Tibial nerve (tissue), 4 donors: ENCODE results near the gene MAPKAP1. TPM values are rescaled to one million over a fixed set of nuclear protein-coding genes. Genes with fewer than 3 reads are reported as not detected.
"Not testable (repeated sequence)": the region's sequence is repeated elsewhere in the genome, so short reads cannot be mapped to it uniquely, and the experiment has no call there.

Experiments used
- DNase-seq, 2 donors: peaks; one replicate each; pipeline ENCODE4 v3.0.0-alpha.2; 2019; ENCODE audit warnings: low spot score in 2 of 2
- H3K27ac ChIP-seq, 4 donors: fragments of 200-600 bp; sonication (generic) in 3 of 4; one replicate each; pipeline ENCODE4 v1.5.1; 2017 to 2019; ENCODE audit warnings: mild to moderate bottlenecking in 1 of 4
- H3K27me3 ChIP-seq, 2 donors: fragments of 200-600 bp; sonication (generic) in 1 of 2; one replicate each; pipeline versions ENCODE4 v1.5.1 to v1.6.0; 2017 to 2019
- H3K36me3 ChIP-seq, 3 donors: fragments of 200-600 bp; sonication (generic); one replicate each; pipeline ENCODE4 v1.5.1; 2018 to 2019
- H3K4me1 ChIP-seq, 4 donors: fragments of 200-600 bp; sonication (generic) in 3 of 4; one replicate each; pipeline ENCODE4 v1.5.1; 2017 to 2019
- H3K4me3 ChIP-seq, 4 donors: fragments of 200-600 bp; sonication (generic) in 3 of 4; one replicate each; pipeline ENCODE4 v1.5.1; 2017 to 2019; ENCODE audit warnings: mild to moderate bottlenecking in 1 of 4, moderate library complexity in 1 of 4
- H3K9me3 ChIP-seq, 4 donors: fragments of 200-600 bp; sonication (generic) in 3 of 4; one replicate each; pipeline ENCODE4 v1.5.1; 2017 to 2019
- EP300 ChIP-seq, 2 donors: sonication (generic); formaldehyde crosslinking; IDR thresholded peaks; one replicate each; pipeline ENCODE4 v1.6.1; 2017; ENCODE audit warnings: antibody characterized with exemption in 2 of 2, mild to moderate bottlenecking in 1 of 2
- POLR2A ChIP-seq, 2 donors: fragments of 450-650 bp; IDR thresholded peaks; one replicate each; pipeline ENCODE4 v1.6.1; 2017; ENCODE audit warnings: antibody characterized with exemption in 2 of 2, mild to moderate bottlenecking in 2 of 2, moderate library complexity in 2 of 2
- WGBS, 2 donors: methylation state at CpG; one replicate each; pipeline ENCODE4 v1.1.5; 2018; 5-methylcytosine and 5-hydroxymethylcytosine counted together
- total RNA-seq, 4 donors: library from RNA; depleted of rRNA; stranded (reverse); fragments of >200 nt; gene quantifications; one replicate each; pipeline ENCODE4 v1.1.0, GENCODE V29; 2016
- TF ChIP-seq, protein P1 (sequence below), 5 experiments: fragments of 200-600 bp in 3 of 5; fragments of 450-650 bp in 2 of 5; sonication (generic) in 3 of 5; IDR thresholded peaks; one replicate each; pipeline ENCODE4 v1.5.1; 2016 to 2019; ENCODE audit warnings: antibody characterized with exemption in 5 of 5, mild to moderate bottlenecking in 3 of 5, moderate library complexity in 2 of 5

MAPKAP1 gene
- total RNA-seq, 4 donors from 2014 or later, result 61.4 to 111 (median 92.7) TPM

DNA sequence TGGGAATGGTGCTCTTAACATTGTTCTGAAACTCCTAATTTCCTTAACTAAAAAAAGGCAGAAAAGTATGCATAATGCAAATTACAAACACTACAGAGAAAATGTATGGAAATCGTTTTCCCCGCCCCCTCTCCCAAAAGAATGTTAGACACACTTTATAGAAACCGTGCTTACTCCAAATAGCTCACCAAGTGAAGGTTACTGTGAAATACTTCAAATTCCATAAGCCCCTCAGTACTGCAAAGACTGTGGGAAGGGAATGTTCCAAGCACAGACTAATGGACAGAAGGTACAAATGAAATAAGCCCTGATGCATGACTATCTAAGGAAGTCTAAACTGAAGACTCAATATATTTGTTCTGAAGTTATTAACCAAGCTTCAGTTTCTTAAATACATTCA lies 12.5 kb downstream of the MAPKAP1 start:
- Histone ChIP-seq H3K4me1 (peaks cover 0 to 15% (median 0%) of the 10 kb centered on the region in 4 donors), H3K9me3 (no peaks in the 10 kb centered on the region), H3K4me3 (no peak overlapping the region), H3K36me3 (no peaks in the 10 kb centered on the region), H3K27ac (no peak overlapping the region), H3K27me3 (no peaks in the 10 kb centered on the region)
- TF ChIP-seq EP300 (IDR thresholded peaks at IDR 0.05), result no peak
- TF ChIP-seq POLR2A (IDR thresholded peaks at IDR 0.05), result no peak
- TF ChIP-seq, protein P1, sequence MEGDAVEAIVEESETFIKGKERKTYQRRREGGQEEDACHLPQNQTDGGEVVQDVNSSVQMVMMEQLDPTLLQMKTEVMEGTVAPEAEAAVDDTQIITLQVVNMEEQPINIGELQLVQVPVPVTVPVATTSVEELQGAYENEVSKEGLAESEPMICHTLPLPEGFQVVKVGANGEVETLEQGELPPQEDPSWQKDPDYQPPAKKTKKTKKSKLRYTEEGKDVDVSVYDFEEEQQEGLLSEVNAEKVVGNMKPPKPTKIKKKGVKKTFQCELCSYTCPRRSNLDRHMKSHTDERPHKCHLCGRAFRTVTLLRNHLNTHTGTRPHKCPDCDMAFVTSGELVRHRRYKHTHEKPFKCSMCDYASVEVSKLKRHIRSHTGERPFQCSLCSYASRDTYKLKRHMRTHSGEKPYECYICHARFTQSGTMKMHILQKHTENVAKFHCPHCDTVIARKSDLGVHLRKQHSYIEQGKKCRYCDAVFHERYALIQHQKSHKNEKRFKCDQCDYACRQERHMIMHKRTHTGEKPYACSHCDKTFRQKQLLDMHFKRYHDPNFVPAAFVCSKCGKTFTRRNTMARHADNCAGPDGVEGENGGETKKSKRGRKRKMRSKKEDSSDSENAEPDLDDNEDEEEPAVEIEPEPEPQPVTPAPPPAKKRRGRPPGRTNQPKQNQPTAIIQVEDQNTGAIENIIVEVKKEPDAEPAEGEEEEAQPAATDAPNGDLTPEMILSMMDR (IDR thresholded peaks at IDR 0.05), result no peak
- WGBS, 2 donors, result 46 to 50% methylated on average over 3 of the region's 3 CpGs
- DNase-seq, result no peak

DNA sequence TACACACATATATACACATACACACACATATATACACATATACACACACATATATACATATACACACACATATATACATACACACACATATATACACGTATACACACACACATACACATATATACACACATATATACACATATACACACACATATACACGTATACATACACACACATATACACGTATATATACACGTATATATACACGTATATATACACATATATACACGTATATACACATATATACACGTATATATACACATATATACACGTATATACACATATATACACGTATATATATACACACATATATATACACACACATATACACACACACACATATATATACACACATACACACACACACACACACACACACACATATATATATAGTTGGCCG lies 13.5 kb downstream of the MAPKAP1 start:
- not testable (repeated sequence) for H3K4me3 ChIP-seq, DNase-seq, H3K36me3 ChIP-seq, H3K9me3 ChIP-seq, H3K27me3 ChIP-seq, H3K27ac ChIP-seq
- 72 to 88% methylated on average over 10 of the region's 10 CpGs for WGBS, 2 donors
- H3K4me1 ChIP-seq, result peaks cover 0 to 15% (median 0%) of the 10 kb centered on the region in 4 donors

DNA sequence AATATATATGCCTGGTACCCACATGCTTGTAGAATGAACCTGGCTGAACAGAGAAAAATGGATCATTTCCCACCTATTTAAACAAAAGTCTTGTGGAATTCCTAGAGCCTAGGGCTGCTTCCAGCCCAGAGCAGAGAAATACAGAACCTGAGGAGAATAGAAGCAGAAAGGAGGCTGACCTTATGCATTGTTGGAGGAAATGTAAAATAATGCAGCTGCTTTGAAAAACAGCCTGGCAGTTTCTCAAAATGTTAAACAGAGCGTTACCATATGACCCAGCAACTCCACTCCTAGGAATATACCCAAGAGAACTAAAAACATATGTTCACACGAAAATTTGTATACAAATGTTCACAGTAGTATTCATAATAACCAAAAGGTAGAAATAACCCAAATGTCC lies 15.1 kb downstream of the MAPKAP1 start:
- Histone ChIP-seq H3K27me3 (no peaks in the 10 kb centered on the region), H3K9me3 (no peaks in the 10 kb centered on the region), H3K36me3 (no peaks in the 10 kb centered on the region), H3K4me3 (no peak overlapping the region), H3K27ac (no peak overlapping the region), H3K4me1 (peaks cover 0 to 15% (median 0%) of the 10 kb centered on the region in 4 donors)
- DNase-seq, result no peak
- 54 to 65% methylated on average over 2 of the region's 2 CpGs for WGBS, 2 donors
- TF ChIP-seq POLR2A (IDR thresholded peaks at IDR 0.05) (no peak), EP300 (IDR thresholded peaks at IDR 0.05) (no peak)
- TF ChIP-seq, protein P1 (IDR thresholded peaks at IDR 0.05), result no peak

DNA sequence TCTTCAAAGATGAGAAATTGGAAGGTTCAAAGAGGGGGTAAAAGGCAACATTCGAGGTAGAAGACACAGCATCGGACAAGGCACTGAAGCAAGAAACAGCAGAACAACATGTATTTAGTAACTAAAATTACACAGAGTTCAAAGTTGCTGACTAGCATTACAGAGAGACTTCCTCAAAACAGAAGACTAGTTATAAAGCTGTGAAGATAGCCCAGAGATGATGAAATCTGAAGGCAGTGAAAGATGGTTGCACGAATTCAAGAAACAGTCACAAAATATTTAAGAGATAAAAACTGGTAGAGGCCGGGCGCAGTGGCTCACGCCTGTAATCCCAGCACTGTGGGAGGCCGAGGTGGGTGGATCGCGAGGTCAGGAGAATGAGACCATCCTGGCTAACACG lies 16.3 kb downstream of the MAPKAP1 start:
- no peak for DNase-seq
- no peak overlapping the region for H3K4me3 ChIP-seq
- H3K4me1 ChIP-seq, result peaks cover 0 to 13% (median 0%) of the 10 kb centered on the region in 4 donors
- H3K9me3 ChIP-seq, result no peaks in the 10 kb centered on the region
- H3K36me3 ChIP-seq, result peaks cover 0 to under 1% (median 0%) of the 10 kb centered on the region in 3 donors
- H3K27me3 ChIP-seq, result no peaks in the 10 kb centered on the region
- no peak overlapping the region for H3K27ac ChIP-seq
- TF ChIP-seq, protein P1 (IDR thresholded peaks at IDR 0.05), result no peak
- no peak for TF ChIP-seq EP300 (IDR thresholded peaks at IDR 0.05)
- no peak for TF ChIP-seq POLR2A (IDR thresholded peaks at IDR 0.05)
- WGBS, 2 donors, result 85 to 87% methylated on average over 10 of the region's 10 CpGs

DNA sequence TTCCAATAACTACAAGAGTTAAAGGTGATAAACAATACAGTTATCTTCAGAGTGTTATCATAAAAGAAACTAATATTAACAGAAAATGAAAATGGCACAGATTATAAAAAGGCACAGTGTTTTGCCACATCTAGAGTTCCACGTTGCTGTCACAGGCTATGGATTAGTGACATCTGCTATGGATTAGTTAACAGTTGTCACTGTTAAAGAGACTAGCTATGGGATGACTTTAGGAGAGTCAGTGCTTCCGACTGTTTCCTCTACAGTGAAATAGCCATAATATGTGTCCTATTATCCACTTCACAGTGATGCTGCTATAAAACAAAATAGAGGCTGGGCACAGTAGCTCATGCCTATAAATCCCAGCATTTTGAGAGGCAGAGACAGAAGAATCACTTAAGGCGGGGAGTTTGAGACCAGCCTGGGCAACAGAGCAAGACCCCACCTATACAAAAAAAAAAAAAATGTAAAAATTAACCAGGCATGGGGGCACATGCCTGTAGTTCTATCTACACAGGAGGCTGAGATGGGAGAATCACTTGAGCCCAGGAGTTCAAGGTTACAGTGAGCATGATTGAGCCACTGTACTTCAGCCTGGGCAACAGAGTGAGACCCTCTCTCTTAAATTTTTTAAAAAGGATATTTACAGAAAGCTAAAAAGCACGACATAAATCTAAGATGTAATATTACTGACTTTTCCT lies 19.7 kb downstream of the MAPKAP1 start:
- DNase-seq, result no peak
- Histone ChIP-seq H3K9me3 (no peaks in the 10 kb centered on the region), H3K4me3 (no peak overlapping the region), H3K27ac (no peak overlapping the region), H3K4me1 (peaks cover 0 to 6% (median 0%) of the 10 kb centered on the region in 4 donors), H3K27me3 (no peaks in the 10 kb centered on the region), H3K36me3 (peaks cover 0 to 12% (median 0%) of the 10 kb centered on the region in 3 donors)
- 73 to 88% methylated on average over 4 of the region's 4 CpGs for WGBS, 2 donors
- no peak for TF ChIP-seq EP300 (IDR thresholded peaks at IDR 0.05)

DNA sequence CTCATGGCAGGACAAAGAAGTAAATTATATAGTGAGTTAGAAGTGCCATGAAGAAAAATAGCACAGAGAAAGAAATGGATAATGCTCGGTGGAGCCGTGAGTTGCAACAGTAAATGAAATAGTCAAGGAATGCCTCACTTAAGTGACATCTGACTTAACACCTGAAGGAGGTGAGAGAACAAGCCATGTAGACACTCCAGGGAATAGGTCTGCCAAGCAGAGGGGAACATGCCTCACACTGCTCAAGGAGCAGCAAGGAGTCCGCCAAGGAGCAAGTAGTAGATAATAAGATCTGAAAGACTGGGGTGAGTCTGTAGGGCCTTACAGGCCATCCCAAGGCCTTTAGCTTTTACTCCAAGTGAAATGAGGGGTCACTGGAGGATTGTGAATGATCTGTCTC lies 21.8 kb downstream of the MAPKAP1 start:
- H3K9me3 ChIP-seq, result no peaks in the 10 kb centered on the region
- peaks cover 0 to 12% (median 0%) of the 10 kb centered on the region in 3 donors for H3K36me3 ChIP-seq
- no peak overlapping the region for H3K27ac ChIP-seq
- H3K4me1 ChIP-seq, result peaks cover 0 to 4% (median 0%) of the 10 kb centered on the region in 4 donors
- TF ChIP-seq, protein P1 (IDR thresholded peaks at IDR 0.05), result no peak
- TF ChIP-seq POLR2A (IDR thresholded peaks at IDR 0.05) (no peak), EP300 (IDR thresholded peaks at IDR 0.05) (no peak)
- H3K27me3 ChIP-seq, result no peaks in the 10 kb centered on the region
- no peak for DNase-seq
- no peak overlapping the region for H3K4me3 ChIP-seq
- WGBS, 2 donors, result 90 to 92% methylated on average over 3 of the region's 3 CpGs
